K562 (cell line): Measurements from ENCODE around the gene GCDH. TPM values are rescaled to one million over a fixed set of nuclear protein-coding genes. Genes with fewer than 3 reads are reported as not detected.

ENCODE experiments used
- ATAC-seq: fragments of 200-7000 bp; cut with Tn5 transposase; 3 replicates; pipeline ENCODE4 v1.9.1; 2020; ENCODE audit warnings: moderate library complexity
- BruUV-seq: library from RNA; stranded (reverse); fragments of 400-500 nt; replicated peaks from 2 replicates; lab custom pipeline; 2021; lab: Mats Ljungman, UMichigan
- CTCF ChIA-PET: fragments of 300-600 bp; formaldehyde crosslinking; extraction: SDS; loops from one replicate; lab custom pipeline; 2021; ENCODE audit warnings: low intra/inter-chr PET ratio; lab: Yijun Ruan, JAX
- POLR2A ChIA-PET: fragments of 300-600, 350-650 bp; sonication (Branson Sonifier 250); formaldehyde crosslinking; extraction: SDS; loops from one replicate; lab custom pipeline; 2021; ENCODE audit warnings: antibody characterized with exemption, inconsistent platforms; lab: Yijun Ruan, JAX
- DNase-seq, 4 experiments: peaks; one replicate each; pipeline versions ENCODE4 v3.0.0 to v3.0.0-alpha.2; 2011 to 2018; ENCODE audit warnings: low spot score in 3 of 4, mixed read lengths in 3 of 4; ENCODE audit errors: extremely low read depth in 1 of 4
- FAIRE-seq: peaks from 2 replicates; lab custom pipeline; 2011; peaks lifted over from hg19 to GRCh38; lab: Jason Lieb, UNC
- H2AFZ ChIP-seq: 2 replicates; pipeline ENCODE4 v1.6.0; 2011; ENCODE audit warnings: low read depth, low read length, control low read depth, inconsistent platforms
- H3K27ac ChIP-seq: fragments of 200-600 bp; 3 replicates; pipeline ENCODE4 v1.8.0; 2011; ENCODE audit warnings: low read depth, mild to moderate bottlenecking, control low read depth, inconsistent platforms, low read length, moderate library complexity, mixed read lengths; ENCODE audit errors: extremely low read depth
- H3K27me3 ChIP-seq, 2 experiments: fragments of 300-600 bp in 1 of 2; 2 replicates in 1 of 2; 3 replicates in 1 of 2; pipeline versions ENCODE4 v1.6.0 to v1.8.0; 2011; ENCODE audit warnings: inconsistent platforms in 2 of 2, low read length in 2 of 2, mild to moderate bottlenecking in 1 of 2, mixed read lengths in 1 of 2, moderate library complexity in 1 of 2; ENCODE audit not compliant: control insufficient read depth in 2 of 2, insufficient read depth in 2 of 2
- H3K36me3 ChIP-seq: fragments of 300-600 bp; 3 replicates; pipeline ENCODE4 v1.8.0; 2011; ENCODE audit warnings: mild to moderate bottlenecking, low read length, inconsistent platforms; ENCODE audit not compliant: control insufficient read depth, insufficient read depth
- H3K4me1 ChIP-seq, 2 experiments: fragments of 200-600 bp in 1 of 2; replicated peaks in 1 of 2; 2 replicates in 1 of 2; 3 replicates in 1 of 2; pipeline versions ENCODE4 v1.5.1 to v1.8.0; 2011; ENCODE audit warnings: inconsistent platforms in 2 of 2, low read length in 2 of 2, mild to moderate bottlenecking in 1 of 2, mixed read lengths in 1 of 2, moderate library complexity in 1 of 2; ENCODE audit not compliant: control insufficient read depth in 2 of 2, insufficient read depth in 2 of 2
- H3K4me2 ChIP-seq: 2 replicates; pipeline ENCODE4 v1.6.1; 2011; ENCODE audit warnings: low read length, control low read depth, inconsistent platforms, mixed read lengths; ENCODE audit not compliant: insufficient read depth
- H3K4me3 ChIP-seq: fragments of 200-600 bp; sonication (generic), shearing (Covaris generic); 2 replicates; pipeline ENCODE4 v1.5.1; 2016; ENCODE audit warnings: control low read depth, inconsistent platforms
- H3K79me2 ChIP-seq: fragments of 200-600 bp; 3 replicates; pipeline ENCODE4 v1.8.0; 2011; ENCODE audit warnings: low read length, inconsistent platforms; ENCODE audit not compliant: control insufficient read depth, insufficient read depth
- H3K9ac ChIP-seq, 2 experiments: 2 replicates each; pipeline versions ENCODE4 v1.6.0 to v1.6.1; 2011; ENCODE audit warnings: low read depth in 2 of 2, low read length in 2 of 2, control low read depth in 1 of 2, inconsistent platforms in 1 of 2, mild to moderate bottlenecking in 1 of 2, mixed read lengths in 1 of 2; ENCODE audit not compliant: insufficient read depth in 1 of 2
- H3K9me1 ChIP-seq: one replicate; pipeline ENCODE4 v1.6.0; 2011; ENCODE audit warnings: inconsistent platforms, mild to moderate bottlenecking, low read length, moderate library complexity; ENCODE audit not compliant: control insufficient read depth, insufficient read depth
- H3K9me3 ChIP-seq: replicated peaks from 2 replicates; pipeline ENCODE4 v1.5.1; 2011; ENCODE audit warnings: low read depth, low read length, inconsistent platforms; ENCODE audit not compliant: control insufficient read depth, insufficient read depth
- H4K20me1 ChIP-seq: replicated peaks from 2 replicates; pipeline ENCODE4 v1.6.1; 2011; ENCODE audit warnings: low read length, inconsistent platforms, mixed read lengths; ENCODE audit not compliant: control insufficient read depth, insufficient read depth
- FOXA3 ChIP-seq, 2 experiments: fragments of 450-650 bp in 1 of 2; sonication (generic) in 1 of 2; formaldehyde crosslinking; IDR thresholded peaks in 1 of 2; conservative IDR thresholded peaks in 1 of 2; 2 replicates each; pipeline versions ENCODE4 v1.4.0 to v1.8.0; 2020 to 2022; ENCODE audit warnings: mild to moderate bottlenecking in 2 of 2, missing genetic modification reagents in 1 of 2
- JUND ChIP-seq, 2 experiments: IDR thresholded peaks; 2 replicates in 1 of 2; 3 replicates in 1 of 2; pipeline ENCODE4 v1.6.1; 2011; ENCODE audit warnings: borderline replicate concordance in 2 of 2, low read depth in 2 of 2, low read length in 2 of 2, improper control_type of control experiment in 1 of 2, missing biosample characterization in 1 of 2, missing genetic modification characterization in 1 of 2, missing genetic modification reagents in 1 of 2
- PHF20 ChIP-seq: fragments of 450-650 bp; IDR thresholded peaks from 2 replicates; pipeline ENCODE4 v1.6.1; 2018; ENCODE audit not compliant: partially characterized antibody
- RFX5 ChIP-seq: IDR thresholded peaks from 2 replicates; pipeline ENCODE4 v1.6.1; 2011; ENCODE audit warnings: low read depth, mild to moderate bottlenecking, improper control_type of control experiment, low read length
- ZNF23 ChIP-seq: fragments of 250-450 bp; sonication (Bioruptor Pico); IDR thresholded peaks from 2 replicates; pipeline ENCODE4 v1.4.0; 2020; ENCODE audit warnings: mild to moderate bottlenecking
- ZNF282 ChIP-seq: sonication (generic); formaldehyde crosslinking; IDR thresholded peaks from 2 replicates; pipeline ENCODE4 v1.8.1; 2023; ENCODE audit warnings: missing genetic modification reagents
- WGBS: fragments of 100-300 bp; shearing (Covaris generic); methylation state at CpG from one replicate; pipeline ENCODE4 v1.1.6; 2016; ENCODE audit warnings: low coverage, mixed read lengths; ENCODE audit not compliant: insufficient coverage; ENCODE audit errors: missing lambda C conversion rate; 5-methylcytosine and 5-hydroxymethylcytosine counted together
- in situ Hi-C: fragments of 300-500 bp; cut with MboI; formaldehyde crosslinking; loops from 4 replicates; pipeline ENCODE4 v1.15.0; 2018; ENCODE audit warnings: inconsistent platforms, mixed read lengths
- intact Hi-C: fragments of 100-400 bp; cut with micrococcal nuclease; formaldehyde crosslinking; loops from 2 replicates; pipeline ENCODE4 v1.14.2; 2022
- polyA plus RNA-seq, 8 experiments: library from polyadenylated mRNA; depleted of rRNA in 4 of 8; stranded (reverse) in 5 of 8; unstranded in 3 of 8; fragments of >200 nt; fragmentation: Nextera tagmentation in 2 of 8; fragmentation: Illumina TruSeq in 1 of 8; extraction: Ambion mirVana in 2 of 8; extraction: Trizol in 1 of 8; gene quantifications; 2 replicates each; pipeline versions ENCODE4 v1.2.1 to v1.2.3, GENCODE V29; 2011 to 2014; ENCODE audit warnings: inconsistent platforms in 1 of 8, missing spikeins in 1 of 8
- total RNA-seq, 7 experiments: library from RNA; depleted of rRNA in 6 of 7; stranded (reverse); fragments of >200 nt in 6 of 7; fragmentation: Illumina TruSeq in 2 of 7; extraction: Trizol in 2 of 7; gene quantifications; 2 replicates each; pipeline versions ENCODE4 v1.2.1 to v1.2.3, GENCODE V29; 2011 to 2021; ENCODE audit warnings: low replicate concordance in 1 of 7
- TF ChIP-seq, protein P1 (sequence below): fragments of 250-450 bp; sonication (Bioruptor Pico); IDR thresholded peaks from 2 replicates; pipeline ENCODE4 v1.8.0; 2021; ENCODE audit warnings: borderline replicate concordance, mild to moderate bottlenecking, moderate library complexity; ENCODE audit not compliant: poor library complexity, severe bottlenecking
- TF ChIP-seq, protein P2 (sequence below): sonication (generic); formaldehyde crosslinking; IDR thresholded peaks from 2 replicates; pipeline ENCODE4 v1.8.1; 2022; ENCODE audit warnings: missing genetic modification reagents
- TF ChIP-seq, protein P3 (sequence below): sonication (generic); formaldehyde crosslinking; IDR thresholded peaks from 2 replicates; pipeline ENCODE4 v1.8.0; 2023; ENCODE audit warnings: mild to moderate bottlenecking, missing genetic modification reagents

The GCDH gene
- total and polyA plus RNA-seq, 9 of the 15 experiments (the other 6 are each of a cell fraction or from before 2014, with no cell fraction given): 2.9 to 50.8 (median 19.1) TPM

- TF ChIP-seq, protein P1, sequence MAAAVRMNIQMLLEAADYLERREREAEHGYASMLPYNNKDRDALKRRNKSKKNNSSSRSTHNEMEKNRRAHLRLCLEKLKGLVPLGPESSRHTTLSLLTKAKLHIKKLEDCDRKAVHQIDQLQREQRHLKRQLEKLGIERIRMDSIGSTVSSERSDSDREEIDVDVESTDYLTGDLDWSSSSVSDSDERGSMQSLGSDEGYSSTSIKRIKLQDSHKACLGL (CRISPR knock-in tag): peak; percentile 88
- peak; percentile 90 for TF ChIP-seq PHF20
- TF ChIP-seq RFX5: peak; percentile 49; the same call in 1 of the 2 replicates
- TF ChIP-seq FOXA3 (CRISPR knock-in tag; conservative IDR thresholded peaks at IDR 0.05 in 1 of 2, IDR thresholded peaks at IDR 0.05 in 1 of 2): peak in 1 of 2 experiments; percentile 72; a peak in 1 of 4 replicates
- TF ChIP-seq ZNF282 (CRISPR knock-in tag): peak; percentile 19; the same call in 1 of the 2 replicates
- TF ChIP-seq JUND (IDR thresholded peaks at IDR 0.05; ENCODE audit: borderline replicate concordance, low read depth, low read length): peak; percentile 94
- TF ChIP-seq JUND (tag; IDR thresholded peaks at IDR 0.05; ENCODE audit: borderline replicate concordance, low read depth, low read length): no peak
These were observed at the start of gene GCDH (continued) for GRCh38 chr19:12890787-12891552.

GRCh38 chr19:12842511-12842910 lies 48.4 kb upstream of the GCDH start:
- DNase-seq (no peak), ATAC-seq (no peak), FAIRE-seq (no peak)
- 93% methylated on average over 17 of the region's 18 CpGs for whole genome bisulfite sequencing
- Histone ChIP-seq H3K27ac (no peak overlapping the region; the same call in 2 of the 3 replicates), H4K20me1 (peaks cover 6% of the 10 kb centered on the region; the same call in 1 of the 2 replicates), H3K4me1 (peaks cover 34 to 48% of the 10 kb centered on the region in 2 experiments), H3K9me3 (no peaks in the 10 kb centered on the region), H3K79me2 (peaks cover 20% of the 10 kb centered on the region), H3K36me3 (peaks cover 19% of the 10 kb centered on the region; the same call in 2 of the 3 replicates), H3K9me1 (peaks cover 4% of the 10 kb centered on the region), H3K4me2 (no peak overlapping the region), H3K27me3 (no peaks in the 10 kb centered on the region; a peak in 1 of 5 replicates), H2AFZ (no peak overlapping the region), H3K4me3 (no peak overlapping the region), H3K9ac (no peak overlapping the region)
- POLR2A ChIA-PET: no interaction called here
- intact Hi-C loops (loop anchor here (5.0 kb wide), 1 partner anchor 65 kb away; the partner anchor contains the start of gene HOOK2), in situ Hi-C loops (no loop called here)
- BruUV-seq: no TSS peak
- CTCF ChIA-PET: no interaction called here
- TF ChIP-seq, protein P2, sequence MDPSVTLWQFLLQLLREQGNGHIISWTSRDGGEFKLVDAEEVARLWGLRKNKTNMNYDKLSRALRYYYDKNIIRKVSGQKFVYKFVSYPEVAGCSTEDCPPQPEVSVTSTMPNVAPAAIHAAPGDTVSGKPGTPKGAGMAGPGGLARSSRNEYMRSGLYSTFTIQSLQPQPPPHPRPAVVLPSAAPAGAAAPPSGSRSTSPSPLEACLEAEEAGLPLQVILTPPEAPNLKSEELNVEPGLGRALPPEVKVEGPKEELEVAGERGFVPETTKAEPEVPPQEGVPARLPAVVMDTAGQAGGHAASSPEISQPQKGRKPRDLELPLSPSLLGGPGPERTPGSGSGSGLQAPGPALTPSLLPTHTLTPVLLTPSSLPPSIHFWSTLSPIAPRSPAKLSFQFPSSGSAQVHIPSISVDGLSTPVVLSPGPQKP (CRISPR knock-in tag): 0 out of 2 replicates have a peak, but pooled peaks have one; percentile 29
- no peak for TF ChIP-seq ZNF23 (CRISPR knock-in tag)
- TF ChIP-seq, protein P3, sequence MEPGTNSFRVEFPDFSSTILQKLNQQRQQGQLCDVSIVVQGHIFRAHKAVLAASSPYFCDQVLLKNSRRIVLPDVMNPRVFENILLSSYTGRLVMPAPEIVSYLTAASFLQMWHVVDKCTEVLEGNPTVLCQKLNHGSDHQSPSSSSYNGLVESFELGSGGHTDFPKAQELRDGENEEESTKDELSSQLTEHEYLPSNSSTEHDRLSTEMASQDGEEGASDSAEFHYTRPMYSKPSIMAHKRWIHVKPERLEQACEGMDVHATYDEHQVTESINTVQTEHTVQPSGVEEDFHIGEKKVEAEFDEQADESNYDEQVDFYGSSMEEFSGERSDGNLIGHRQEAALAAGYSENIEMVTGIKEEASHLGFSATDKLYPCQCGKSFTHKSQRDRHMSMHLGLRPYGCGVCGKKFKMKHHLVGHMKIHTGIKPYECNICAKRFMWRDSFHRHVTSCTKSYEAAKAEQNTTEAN: 0 out of 2 replicates have a peak, but pooled peaks have one; percentile 57
